K562 (cell line): ENCODE measurements around the gene MMP10. TPM values are rescaled to one million over a fixed set of nuclear protein-coding genes. Genes with fewer than 3 reads are reported as not detected.

Experiments used
- ADNP ChIP-seq: fragments of 200-800 bp; sonication (Bioruptor generic); IDR thresholded peaks from 2 replicates; pipeline ENCODE4 v1.6.1; 2016; ENCODE audit warnings: missing genetic modification characterization, missing compliant biosample characterization
- ARID2 ChIP-seq: fragments of 450-650 bp; IDR thresholded peaks from 2 replicates; pipeline ENCODE4 v1.6.1; 2017; ENCODE audit warnings: antibody characterized with exemption, mild to moderate bottlenecking
- FOXK1 ChIP-seq: sonication (generic); formaldehyde crosslinking; IDR thresholded peaks from 2 replicates; pipeline ENCODE4 v1.8.0; 2022; ENCODE audit warnings: missing genetic modification reagents, mild to moderate bottlenecking, borderline replicate concordance
- HDAC6 ChIP-seq: IDR thresholded peaks from 2 replicates; pipeline ENCODE4 v1.6.1; 2012; ENCODE audit warnings: low read depth, mild to moderate bottlenecking, control low read depth, inconsistent platforms, low read length, moderate library complexity
- KLF16 ChIP-seq: IDR thresholded peaks from 2 replicates; pipeline ENCODE4 v1.6.1; 2016; ENCODE audit warnings: antibody characterized with exemption
- MAFG ChIP-seq: fragments of 450-650 bp; conservative IDR thresholded peaks from 2 replicates; pipeline ENCODE4 v1.6.1; 2016; ENCODE audit warnings: missing genetic modification characterization, missing compliant biosample characterization
- MIER1 ChIP-seq: fragments of 450-650 bp; IDR thresholded peaks from 2 replicates; pipeline ENCODE4 v1.6.1; 2016; ENCODE audit warnings: antibody characterized with exemption, mild to moderate bottlenecking, low read depth
- MTA3 ChIP-seq: fragments of 450-650 bp; formaldehyde crosslinking; IDR thresholded peaks from 2 replicates; pipeline ENCODE4 v1.6.1; 2017; ENCODE audit warnings: mild to moderate bottlenecking, borderline replicate concordance
- NR2F6 ChIP-seq: fragments of 450-650 bp; formaldehyde crosslinking; IDR thresholded peaks from 2 replicates; pipeline ENCODE4 v1.4.0; 2020; ENCODE audit warnings: mild to moderate bottlenecking
- SMC3 ChIP-seq: conservative IDR thresholded peaks from 2 replicates; pipeline ENCODE4 v1.6.1; 2011; ENCODE audit warnings: low read depth, low read length, improper control_type of control experiment; ENCODE audit not compliant: insufficient read depth
- TEAD1 ChIP-seq, 2 experiments: fragments of 450-650 bp in 1 of 2; sonication (generic) in 1 of 2; formaldehyde crosslinking; IDR thresholded peaks; 2 replicates each; pipeline versions ENCODE4 v1.4.0 to v1.8.0; 2020 to 2022; ENCODE audit warnings: mild to moderate bottlenecking in 2 of 2, missing genetic modification reagents in 1 of 2
- ZNF274 ChIP-seq: IDR thresholded peaks from 2 replicates; pipeline ENCODE4 v1.6.1; 2011; ENCODE audit warnings: low read depth, mild to moderate bottlenecking, low read length, moderate library complexity, borderline replicate concordance
- ZNF436 ChIP-seq: fragments of 250-450, 450-650 bp; sonication (Bioruptor Pico); formaldehyde crosslinking; IDR thresholded peaks from 2 replicates; pipeline ENCODE4 v1.7.0; 2020; ENCODE audit warnings: mild to moderate bottlenecking
- polyA plus RNA-seq, 8 experiments: library from polyadenylated mRNA; depleted of rRNA in 4 of 8; stranded (reverse) in 5 of 8; unstranded in 3 of 8; fragments of >200 nt; fragmentation: Nextera tagmentation in 2 of 8; fragmentation: Illumina TruSeq in 1 of 8; extraction: Ambion mirVana in 2 of 8; extraction: Trizol in 1 of 8; gene quantifications; 2 replicates each; pipeline versions ENCODE4 v1.2.1 to v1.2.3, GENCODE V29; 2011 to 2014; ENCODE audit warnings: inconsistent platforms in 1 of 8, missing spikeins in 1 of 8
- total RNA-seq, 7 experiments: library from RNA; depleted of rRNA in 6 of 7; stranded (reverse); fragments of >200 nt in 6 of 7; fragmentation: Illumina TruSeq in 2 of 7; extraction: Trizol in 2 of 7; gene quantifications; 2 replicates each; pipeline versions ENCODE4 v1.2.1 to v1.2.3, GENCODE V29; 2011 to 2021; ENCODE audit warnings: low replicate concordance in 1 of 7
- TF ChIP-seq, protein P1 (sequence below): fragments of 250-450 bp; sonication (Bioruptor Pico); IDR thresholded peaks from 2 replicates; pipeline ENCODE4 v1.4.0; 2020
- TF ChIP-seq, protein P2 (sequence below): fragments of 450-650 bp; formaldehyde crosslinking; IDR thresholded peaks from 2 replicates; pipeline ENCODE4 v1.4.0; 2020; ENCODE audit warnings: mild to moderate bottlenecking, moderate library complexity
- TF ChIP-seq, protein P3 (sequence below), 2 experiments: fragments of 250-450 bp in 1 of 2; fragments of 450-650 bp in 1 of 2; sonication (Bioruptor Pico) in 1 of 2; IDR thresholded peaks; 2 replicates each; pipeline versions ENCODE4 v1.6.1 to v1.8.0; 2016 to 2021; ENCODE audit warnings: mild to moderate bottlenecking in 2 of 2, moderate library complexity in 2 of 2, missing compliant biosample characterization in 1 of 2, missing genetic modification characterization in 1 of 2
- TF ChIP-seq, protein P4 (sequence below): fragments of 250-450 bp; sonication (Bioruptor Pico); IDR thresholded peaks from 2 replicates; pipeline ENCODE4 v1.8.0; 2021; ENCODE audit warnings: mild to moderate bottlenecking, moderate library complexity

MMP10 gene
- total and polyA plus RNA-seq, 9 of the 15 experiments (the other 6 are each of a cell fraction or from before 2014, with no cell fraction given): not detected

DNA sequence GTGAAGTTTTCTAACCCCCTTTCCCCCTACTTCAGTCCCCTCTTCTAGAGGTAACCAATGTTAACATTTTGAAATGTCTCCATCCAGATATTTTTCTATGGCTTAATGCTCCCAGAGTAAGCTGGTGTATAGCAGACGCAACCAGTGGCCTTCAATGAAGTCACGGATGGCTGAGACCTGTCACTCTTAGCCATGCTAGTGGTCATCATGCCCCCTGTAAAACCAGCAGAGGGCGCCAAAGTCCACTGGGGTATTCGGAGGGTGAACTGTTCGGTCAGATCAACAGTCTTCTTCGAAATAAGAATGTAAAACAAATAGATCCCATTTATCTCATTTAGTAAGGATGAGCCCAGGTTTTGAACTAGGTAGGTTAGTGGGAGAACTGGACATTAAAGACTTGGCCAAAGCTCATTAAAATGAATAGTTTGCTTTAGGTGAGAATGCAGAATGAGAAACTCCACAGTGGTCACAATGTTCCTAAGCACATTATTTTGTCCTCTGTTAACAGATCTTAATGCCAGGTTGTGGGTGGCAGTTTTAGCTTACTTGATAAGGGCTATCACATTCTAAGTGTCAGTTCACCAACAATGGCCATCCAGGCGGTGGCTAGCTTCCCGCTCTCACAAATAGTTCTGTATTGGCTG, 47.1 kb downstream of the MMP10 start (continued):
- TF ChIP-seq ADNP: no peak
- TF ChIP-seq, protein P1, sequence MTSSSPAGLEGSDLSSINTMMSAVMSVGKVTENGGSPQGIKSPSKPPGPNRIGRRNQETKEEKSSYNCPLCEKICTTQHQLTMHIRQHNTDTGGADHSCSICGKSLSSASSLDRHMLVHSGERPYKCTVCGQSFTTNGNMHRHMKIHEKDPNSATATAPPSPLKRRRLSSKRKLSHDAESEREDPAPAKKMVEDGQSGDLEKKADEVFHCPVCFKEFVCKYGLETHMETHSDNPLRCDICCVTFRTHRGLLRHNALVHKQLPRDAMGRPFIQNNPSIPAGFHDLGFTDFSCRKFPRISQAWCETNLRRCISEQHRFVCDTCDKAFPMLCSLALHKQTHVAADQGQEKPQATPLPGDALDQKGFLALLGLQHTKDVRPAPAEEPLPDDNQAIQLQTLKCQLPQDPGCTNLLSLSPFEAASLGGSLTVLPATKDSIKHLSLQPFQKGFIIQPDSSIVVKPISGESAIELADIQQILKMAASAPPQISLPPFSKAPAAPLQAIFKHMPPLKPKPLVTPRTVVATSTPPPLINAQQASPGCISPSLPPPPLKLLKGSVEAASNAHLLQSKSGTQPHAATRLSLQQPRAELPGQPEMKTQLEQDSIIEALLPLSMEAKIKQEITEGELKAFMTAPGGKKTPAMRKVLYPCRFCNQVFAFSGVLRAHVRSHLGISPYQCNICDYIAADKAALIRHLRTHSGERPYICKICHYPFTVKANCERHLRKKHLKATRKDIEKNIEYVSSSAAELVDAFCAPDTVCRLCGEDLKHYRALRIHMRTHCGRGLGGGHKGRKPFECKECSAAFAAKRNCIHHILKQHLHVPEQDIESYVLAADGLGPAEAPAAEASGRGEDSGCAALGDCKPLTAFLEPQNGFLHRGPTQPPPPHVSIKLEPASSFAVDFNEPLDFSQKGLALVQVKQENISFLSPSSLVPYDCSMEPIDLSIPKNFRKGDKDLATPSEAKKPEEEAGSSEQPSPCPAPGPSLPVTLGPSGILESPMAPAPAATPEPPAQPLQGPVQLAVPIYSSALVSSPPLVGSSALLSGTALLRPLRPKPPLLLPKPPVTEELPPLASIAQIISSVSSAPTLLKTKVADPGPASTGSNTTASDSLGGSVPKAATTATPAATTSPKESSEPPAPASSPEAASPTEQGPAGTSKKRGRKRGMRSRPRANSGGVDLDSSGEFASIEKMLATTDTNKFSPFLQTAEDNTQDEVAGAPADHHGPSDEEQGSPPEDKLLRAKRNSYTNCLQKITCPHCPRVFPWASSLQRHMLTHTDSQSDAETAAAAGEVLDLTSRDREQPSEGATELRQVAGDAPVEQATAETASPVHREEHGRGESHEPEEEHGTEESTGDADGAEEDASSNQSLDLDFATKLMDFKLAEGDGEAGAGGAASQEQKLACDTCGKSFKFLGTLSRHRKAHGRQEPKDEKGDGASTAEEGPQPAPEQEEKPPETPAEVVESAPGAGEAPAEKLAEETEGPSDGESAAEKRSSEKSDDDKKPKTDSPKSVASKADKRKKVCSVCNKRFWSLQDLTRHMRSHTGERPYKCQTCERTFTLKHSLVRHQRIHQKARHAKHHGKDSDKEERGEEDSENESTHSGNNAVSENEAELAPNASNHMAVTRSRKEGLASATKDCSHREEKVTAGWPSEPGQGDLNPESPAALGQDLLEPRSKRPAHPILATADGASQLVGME (CRISPR knock-in tag): no peak
- TF ChIP-seq SMC3: peak; percentile 74
- 0 out of 2 replicates have a peak, but pooled peaks have one; percentile 27 for TF ChIP-seq KLF16
- TF ChIP-seq MTA3: no peak
- TF ChIP-seq, protein P2, sequence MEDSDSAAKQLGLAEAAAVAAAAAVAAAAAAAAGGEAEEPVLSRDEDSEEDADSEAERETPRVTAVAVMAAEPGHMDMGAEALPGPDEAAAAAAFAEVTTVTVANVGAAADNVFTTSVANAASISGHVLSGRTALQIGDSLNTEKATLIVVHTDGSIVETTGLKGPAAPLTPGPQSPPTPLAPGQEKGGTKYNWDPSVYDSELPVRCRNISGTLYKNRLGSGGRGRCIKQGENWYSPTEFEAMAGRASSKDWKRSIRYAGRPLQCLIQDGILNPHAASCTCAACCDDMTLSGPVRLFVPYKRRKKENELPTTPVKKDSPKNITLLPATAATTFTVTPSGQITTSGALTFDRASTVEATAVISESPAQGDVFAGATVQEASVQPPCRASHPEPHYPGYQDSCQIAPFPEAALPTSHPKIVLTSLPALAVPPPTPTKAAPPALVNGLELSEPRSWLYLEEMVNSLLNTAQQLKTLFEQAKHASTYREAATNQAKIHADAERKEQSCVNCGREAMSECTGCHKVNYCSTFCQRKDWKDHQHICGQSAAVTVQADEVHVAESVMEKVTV (CRISPR knock-in tag): peak; percentile 41; the same call in 1 of the 2 replicates
- no peak for TF ChIP-seq ZNF274
- 0 out of 2 replicates have a peak, but pooled peaks have one; percentile 16 for TF ChIP-seq ARID2
- TF ChIP-seq, protein P3, sequence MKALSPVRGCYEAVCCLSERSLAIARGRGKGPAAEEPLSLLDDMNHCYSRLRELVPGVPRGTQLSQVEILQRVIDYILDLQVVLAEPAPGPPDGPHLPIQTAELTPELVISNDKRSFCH (CRISPR knock-in tag; IDR thresholded peaks at IDR 0.05): no peak
- TF ChIP-seq, protein P3 (tag; IDR thresholded peaks at IDR 0.05): no peak
- no peak for TF ChIP-seq ZNF436 (CRISPR knock-in tag)
- TF ChIP-seq, protein P4, sequence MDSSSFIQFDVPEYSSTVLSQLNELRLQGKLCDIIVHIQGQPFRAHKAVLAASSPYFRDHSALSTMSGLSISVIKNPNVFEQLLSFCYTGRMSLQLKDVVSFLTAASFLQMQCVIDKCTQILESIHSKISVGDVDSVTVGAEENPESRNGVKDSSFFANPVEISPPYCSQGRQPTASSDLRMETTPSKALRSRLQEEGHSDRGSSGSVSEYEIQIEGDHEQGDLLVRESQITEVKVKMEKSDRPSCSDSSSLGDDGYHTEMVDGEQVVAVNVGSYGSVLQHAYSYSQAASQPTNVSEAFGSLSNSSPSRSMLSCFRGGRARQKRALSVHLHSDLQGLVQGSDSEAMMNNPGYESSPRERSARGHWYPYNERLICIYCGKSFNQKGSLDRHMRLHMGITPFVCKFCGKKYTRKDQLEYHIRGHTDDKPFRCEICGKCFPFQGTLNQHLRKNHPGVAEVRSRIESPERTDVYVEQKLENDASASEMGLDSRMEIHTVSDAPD (CRISPR knock-in tag): no peak
- no peak for TF ChIP-seq HDAC6
- no peak for TF ChIP-seq FOXK1 (CRISPR knock-in tag)
- no peak for TF ChIP-seq MIER1
- TF ChIP-seq TEAD1 (CRISPR knock-in tag; IDR thresholded peaks at IDR 0.05): no peak
- TF ChIP-seq MAFG (tag): no peak
- TF ChIP-seq NR2F6: no peak
